NCI-H69 (cell line): Measurements from ENCODE around the gene GRPEL2.

Experiments
- DNase-seq: peaks from one replicate; lab custom pipeline; 2025; lab: John Stamatoyannopoulos, UW

Gene GRPEL2

DNA sequence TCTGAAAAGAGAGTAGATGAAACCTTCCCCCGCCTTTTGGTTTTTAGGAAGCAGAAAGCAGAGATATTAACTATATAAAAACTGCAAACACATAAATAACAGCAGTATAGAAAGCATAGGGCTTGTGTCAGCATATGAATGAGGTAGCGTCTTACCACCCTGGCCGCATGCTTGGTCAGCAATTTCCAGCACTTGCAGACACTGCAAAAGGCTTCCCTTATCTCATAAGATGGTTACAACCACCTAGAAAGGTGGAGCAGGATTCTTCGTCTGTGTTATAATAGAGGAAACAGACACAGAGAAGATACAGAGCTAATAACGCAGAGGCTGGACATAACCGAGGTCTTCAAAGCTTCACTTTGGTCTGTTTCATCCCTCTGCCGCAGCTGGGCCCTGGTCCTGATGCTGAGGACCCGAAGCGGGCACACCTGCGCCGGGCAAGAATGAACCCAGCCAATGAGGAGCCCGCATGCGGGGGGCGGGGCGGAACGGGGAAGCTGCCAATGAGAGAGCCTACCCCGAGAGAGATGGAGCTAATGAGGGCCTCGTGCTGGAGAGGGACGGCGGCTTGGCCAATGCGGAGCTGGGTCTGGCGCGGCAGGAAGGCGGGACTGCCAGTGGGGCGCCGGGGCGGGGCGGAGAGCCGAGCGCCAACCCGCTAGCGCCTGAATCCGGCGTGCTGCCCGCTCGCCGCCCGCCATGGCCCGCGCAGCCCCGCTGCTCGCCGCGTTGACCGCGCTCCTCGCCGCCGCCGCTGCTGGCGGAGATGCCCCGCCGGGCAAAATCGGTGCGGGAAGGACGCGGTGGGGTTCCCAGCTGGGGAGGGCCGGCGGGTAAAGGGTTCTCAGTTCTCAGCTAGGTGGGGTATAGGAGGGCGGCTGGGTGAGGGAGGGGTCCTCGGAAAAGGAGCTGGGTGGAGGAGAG, 12.3 kb downstream of the GRPEL2 start, which contains the start of gene PCYOX1L:
Gene PCYOX1L, plus strand, starts transcription at position 677 of the 924 bp plus-strand sequence. Its CDS starts 23 bp downstream, at position 700.
- peak; percentile 99 for DNase-seq

DNA sequence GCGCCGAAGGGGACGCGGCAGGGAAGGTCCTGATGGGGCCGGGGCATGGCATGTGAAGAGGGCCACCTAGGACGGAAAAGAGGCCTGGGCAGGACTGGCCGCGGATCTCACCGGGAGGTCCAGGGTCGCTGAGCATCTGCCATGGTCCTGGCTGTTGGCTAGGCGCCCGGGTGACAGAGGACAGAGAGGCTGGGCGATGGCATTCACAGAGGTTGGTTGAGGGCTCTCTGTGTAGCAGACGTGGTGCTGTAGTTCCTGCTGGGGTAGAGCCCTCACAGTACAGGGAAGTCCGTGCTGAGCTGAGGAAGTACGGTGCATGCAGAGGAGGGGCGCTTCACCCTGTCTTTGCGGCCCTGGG, 13.0 kb downstream of the GRPEL2 start:
- DNase-seq, result peak; percentile 78

DNA sequence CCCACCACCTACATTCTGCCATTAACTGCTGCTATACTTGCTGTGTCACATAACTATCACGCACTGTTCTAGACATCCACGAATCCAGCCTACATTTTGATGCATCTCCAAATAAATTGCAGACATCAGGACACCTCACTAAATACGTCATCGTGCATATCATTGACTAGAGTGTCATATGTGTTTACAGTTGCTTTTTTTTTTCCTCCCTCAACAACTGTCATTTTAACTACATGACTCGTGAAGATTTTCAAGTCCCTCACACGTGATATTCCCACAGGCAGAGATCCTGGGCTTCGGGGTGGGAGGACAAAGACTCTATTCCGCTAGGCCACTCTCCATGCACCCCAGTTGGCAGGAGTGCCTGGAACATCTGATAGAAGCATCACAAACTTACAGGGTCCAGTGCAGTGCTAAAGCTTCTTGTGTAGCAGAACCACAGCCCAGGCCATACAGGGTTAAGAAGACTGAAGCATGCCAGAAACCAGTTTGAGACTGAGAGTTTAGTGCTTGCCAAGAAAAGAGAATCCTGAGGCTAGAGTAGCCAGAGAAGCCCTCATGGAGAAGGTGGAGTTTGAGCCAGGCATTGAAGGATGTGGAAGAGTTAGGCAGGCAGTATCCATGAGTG, 13.7 kb downstream of the GRPEL2 start:
- DNase-seq, result no peak

DNA sequence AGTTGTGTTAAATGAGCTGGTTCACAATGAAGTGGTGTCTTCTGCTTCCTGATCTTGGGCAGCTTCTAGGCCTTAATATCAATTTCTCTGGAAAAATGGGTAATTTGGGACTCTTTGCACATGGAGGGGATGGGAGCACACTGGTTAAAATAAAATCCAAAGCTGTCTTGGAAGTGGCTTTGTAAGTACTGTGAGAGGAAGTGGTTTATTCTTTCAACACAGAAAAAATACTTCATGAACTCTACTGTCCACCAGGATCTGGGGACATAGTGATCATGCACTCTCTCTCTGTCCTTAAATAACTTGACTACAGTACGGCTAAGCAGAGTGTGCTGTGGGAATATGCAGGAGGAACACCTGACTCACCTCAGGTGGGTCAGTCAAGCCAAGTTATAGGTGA, 15.0 kb downstream of the GRPEL2 start:
- no peak for DNase-seq

DNA sequence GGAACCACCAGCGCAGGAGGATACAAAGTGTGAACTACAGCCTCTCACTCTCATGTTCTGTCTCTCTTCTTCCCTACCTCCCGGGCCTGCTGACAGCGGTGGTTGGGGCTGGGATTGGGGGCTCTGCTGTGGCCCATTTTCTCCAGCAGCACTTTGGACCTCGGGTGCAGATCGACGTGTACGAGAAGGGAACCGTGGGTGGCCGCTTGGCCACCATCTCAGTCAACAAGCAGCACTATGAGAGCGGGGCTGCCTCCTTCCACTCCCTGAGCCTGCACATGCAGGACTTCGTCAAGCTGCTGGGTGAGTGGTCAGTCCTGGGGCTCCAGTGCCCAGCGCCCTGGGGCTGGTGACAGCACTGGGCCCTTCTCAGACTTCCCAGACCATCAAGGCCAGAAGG, 17.2 kb downstream of the GRPEL2 start:
- DNase-seq, result no peak

DNA sequence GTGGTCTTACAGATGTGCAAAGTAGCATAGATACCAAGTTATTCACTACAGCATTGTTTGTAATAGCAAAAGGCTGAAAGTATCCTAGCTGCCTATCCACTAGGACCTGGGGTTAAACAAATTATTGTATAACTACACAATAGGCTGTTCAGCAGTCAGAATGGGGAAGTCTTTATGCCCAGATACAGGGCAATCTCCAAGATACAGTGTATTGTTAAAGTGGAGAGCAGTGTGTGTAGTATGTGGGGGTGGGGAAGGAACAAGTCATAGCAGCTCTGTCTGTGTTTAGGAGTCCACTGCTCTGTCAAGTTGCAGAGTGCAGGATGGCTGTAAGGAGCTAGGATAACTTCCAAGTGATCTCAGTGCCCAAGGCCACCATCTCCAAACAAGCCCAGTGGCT, 18.1 kb downstream of the GRPEL2 start:
- DNase-seq, result no peak

DNA sequence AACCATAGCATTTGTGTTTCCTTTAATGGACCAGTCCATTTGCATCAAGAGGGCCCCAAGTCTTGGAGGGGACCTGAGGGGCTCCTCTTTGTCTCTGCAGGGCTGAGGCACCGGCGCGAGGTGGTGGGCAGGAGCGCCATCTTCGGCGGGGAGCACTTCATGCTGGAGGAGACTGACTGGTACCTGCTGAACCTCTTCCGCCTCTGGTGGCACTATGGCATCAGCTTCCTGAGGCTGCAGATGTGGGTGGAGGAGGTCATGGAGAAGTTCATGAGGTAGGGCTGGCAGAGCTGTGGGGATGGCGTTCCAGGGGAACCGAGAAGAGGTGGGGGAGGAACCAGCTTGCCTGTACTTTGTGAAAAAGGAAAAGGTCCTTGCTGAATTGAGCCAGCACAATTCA, 18.6 kb downstream of the GRPEL2 start:
- DNase-seq, result no peak

DNA sequence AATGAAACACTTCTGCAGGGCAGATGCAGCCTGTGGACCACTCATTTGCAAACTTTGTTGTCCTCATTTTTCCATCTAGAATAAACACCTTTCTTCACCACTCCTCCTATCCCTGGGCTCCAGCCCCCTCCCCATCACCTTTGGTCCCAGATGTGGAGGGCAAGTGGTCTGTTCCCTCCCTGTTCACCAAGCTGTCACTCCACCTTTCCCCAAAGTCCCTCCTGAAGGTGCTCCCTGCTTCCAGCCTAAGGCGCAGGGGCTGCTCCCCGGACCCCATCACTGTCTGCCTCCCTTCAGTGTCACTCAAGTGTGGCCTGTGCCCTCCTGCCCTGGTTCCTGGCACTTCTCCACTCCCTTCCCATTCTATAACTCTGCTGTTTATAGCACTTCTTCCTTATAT, 19.4 kb downstream of the GRPEL2 start:
- no peak for DNase-seq

DNA sequence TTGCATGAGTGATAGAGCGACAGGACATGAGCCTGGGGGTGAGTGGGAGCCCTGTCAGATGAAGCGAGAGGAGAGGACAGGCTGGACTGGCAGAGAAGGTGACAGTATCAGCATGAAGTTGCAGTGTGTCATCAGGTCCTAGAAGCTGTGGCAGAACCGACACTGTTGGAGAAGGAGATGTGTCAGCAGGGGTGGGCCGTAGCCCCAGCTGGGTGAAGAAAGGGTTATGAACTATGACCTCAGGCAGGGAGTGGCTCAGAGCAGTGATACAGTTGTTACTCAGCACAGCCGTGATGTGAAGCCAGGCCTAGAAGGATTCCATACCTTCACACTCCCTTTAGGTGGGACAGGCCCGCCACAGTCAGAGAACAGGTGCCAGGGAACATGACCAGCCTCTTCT, 20.1 kb downstream of the GRPEL2 start:
- no peak for DNase-seq

DNA sequence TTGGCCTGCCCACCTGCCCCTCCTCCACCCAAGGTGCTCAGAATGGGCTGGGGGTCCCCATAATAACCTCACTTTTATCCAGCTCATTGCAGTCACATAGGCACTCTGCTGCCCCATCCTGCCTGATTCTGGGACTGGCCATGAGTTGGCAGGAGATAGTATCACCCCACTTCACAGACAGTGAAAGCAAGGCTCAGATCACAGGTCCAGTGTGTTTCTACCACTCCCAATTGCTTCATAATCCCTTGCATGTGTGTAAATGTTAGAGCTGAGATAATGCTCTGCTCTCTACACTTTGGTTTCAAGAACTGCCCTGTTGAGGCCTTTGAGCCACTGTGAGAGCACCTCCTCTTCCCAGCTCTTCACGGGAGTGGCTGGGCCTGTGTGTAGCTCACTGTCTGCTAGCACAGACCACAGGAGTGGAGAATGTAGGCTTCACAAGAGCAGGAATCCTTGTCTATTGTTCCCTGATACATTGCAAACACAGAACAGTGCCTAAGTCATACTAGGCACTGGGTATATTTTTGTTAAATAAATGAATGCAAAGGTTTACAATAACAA, 20.9 kb downstream of the GRPEL2 start:
- DNase-seq, result no peak

DNA sequence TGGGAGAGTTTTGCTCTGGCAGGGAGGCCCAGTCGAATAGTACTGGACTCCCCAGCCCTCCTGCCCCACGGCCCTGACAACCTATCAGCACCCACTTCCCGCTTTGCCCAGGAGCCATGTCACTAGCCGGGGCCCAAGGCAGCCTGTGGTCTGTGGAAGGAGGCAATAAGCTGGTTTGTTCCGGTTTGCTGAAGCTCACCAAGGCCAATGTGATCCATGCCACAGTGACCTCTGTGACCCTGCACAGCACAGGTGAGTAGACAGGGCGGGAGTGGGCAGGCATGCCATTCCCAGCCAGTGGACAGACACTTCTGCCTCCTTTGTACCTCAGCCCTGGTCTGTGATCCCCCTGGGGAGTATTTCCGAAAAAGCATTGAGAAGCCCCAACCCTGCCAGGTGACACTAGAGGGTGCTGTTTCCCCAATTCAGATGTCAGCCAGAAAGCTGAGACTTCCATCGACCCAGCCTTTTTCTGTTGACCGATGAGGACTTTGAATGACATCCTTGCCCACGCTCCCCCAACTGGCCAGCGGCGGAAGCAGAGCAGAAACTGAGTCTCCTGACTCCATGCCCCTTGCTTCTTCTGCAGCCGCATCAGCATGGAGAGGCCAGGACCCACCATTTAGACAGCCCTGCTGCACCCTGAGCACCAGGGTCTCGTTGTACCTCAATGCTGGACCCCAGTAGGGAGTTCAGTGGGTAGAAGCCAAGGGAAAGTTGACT, 22.1 kb downstream of the GRPEL2 start:
- peak; percentile 85 for DNase-seq

DNA sequence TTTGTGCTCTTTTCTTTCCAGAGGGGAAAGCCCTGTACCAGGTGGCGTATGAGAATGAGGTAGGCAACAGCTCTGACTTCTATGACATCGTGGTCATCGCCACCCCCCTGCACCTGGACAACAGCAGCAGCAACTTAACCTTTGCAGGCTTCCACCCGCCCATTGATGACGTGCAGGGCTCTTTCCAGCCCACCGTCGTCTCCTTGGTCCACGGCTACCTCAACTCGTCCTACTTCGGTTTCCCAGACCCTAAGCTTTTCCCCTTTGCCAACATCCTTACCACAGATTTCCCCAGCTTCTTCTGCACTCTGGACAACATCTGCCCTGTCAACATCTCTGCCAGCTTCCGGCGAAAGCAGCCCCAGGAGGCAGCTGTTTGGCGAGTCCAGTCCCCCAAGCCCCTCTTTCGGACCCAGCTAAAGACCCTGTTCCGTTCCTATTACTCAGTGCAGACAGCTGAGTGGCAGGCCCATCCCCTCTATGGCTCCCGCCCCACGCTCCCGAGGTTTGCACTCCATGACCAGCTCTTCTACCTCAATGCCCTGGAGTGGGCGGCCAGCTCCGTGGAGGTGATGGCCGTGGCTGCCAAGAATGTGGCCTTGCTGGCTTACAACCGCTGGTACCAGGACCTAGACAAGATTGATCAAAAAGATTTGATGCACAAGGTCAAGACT, 22.8 kb downstream of the GRPEL2 start:
- DNase-seq, result no peak

DNA sequence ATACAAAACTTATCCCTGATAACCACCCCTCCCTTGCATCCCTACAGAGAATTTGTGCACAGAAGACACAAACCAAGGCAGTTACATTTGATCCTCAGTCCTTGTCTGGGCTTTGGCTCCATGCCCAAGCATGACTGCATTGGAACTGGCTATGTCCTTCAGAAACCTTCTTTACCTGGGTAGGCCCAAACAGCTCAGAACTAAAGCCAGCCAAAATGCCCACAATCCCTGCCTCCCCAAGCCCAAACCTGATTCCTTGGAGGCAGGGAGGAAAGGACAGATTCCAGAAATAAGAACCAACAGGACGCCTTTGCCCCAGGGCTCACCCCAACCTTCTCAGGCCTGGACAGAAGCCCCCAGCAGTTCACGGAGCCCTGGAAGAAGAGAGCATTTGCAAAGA, 25.6 kb downstream of the GRPEL2 start:
- DNase-seq, result no peak

DNA sequence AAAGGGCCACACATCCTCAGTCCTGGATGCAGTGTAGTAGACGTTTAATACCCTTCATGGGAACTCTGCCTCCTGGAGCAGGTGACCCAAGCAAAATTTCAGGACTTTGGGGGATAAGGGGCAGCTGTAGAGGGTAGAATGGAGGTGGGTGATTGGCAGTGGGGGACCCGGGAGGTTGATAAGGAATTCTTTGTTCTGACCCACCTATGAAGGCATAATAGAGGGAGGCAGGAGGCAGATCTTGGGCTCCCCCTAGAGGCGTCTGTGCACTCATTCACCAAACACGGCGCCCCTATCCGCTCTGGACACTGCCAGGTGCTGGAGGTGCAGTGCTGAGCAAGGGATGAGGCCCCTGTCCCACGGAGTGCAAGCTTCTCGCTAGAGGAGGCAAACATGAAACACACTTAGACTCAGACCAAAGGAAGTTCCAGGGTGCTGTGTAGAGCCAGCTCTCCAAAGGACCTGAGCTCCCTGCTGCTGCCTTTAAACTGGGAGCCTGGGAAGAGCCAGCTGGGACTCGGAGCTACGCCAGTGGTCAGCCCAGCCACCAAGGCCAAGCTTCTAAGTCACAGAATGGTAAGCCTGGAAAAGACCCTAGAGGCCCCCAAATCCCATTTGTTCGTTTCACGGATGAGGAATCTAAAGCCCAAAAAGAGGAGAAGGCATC, 26.1 kb downstream of the GRPEL2 start:
- peak; percentile 72 for DNase-seq

DNA sequence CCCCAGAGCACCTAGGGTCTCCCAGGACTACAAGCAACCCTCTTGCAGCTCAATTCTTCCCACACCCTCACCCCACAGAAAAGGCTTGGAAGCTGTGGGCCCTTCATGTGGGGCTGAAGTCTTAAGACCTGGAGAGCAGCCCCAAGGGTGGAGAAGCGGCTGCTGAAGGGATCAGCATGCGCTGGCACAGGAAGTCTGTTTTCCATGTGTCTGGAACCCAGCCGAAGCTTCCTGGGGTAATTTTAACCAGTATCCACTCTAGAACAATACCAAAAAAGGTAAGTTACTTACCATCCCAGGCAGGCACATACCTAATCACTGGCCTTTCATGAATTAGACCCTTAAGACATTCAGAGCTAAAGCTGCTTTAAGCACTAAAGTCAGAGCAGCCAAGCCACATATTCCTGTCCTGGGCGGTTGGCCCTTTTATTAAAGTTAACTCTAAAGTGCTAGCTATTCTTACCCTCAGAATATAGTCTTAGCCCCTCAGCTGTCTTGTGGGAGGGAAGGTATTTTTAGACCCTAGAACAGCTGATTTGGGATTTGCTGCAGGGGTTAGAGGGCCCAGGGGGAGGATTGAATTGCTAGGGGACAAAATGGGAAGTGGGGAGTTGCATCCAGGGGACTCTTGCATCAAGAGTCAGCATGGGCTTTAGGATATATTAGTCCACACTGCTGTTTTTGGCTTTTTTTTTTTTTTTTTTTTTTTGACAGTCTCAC, 26.9 kb downstream of the GRPEL2 start:
- DNase-seq, result no peak

DNA sequence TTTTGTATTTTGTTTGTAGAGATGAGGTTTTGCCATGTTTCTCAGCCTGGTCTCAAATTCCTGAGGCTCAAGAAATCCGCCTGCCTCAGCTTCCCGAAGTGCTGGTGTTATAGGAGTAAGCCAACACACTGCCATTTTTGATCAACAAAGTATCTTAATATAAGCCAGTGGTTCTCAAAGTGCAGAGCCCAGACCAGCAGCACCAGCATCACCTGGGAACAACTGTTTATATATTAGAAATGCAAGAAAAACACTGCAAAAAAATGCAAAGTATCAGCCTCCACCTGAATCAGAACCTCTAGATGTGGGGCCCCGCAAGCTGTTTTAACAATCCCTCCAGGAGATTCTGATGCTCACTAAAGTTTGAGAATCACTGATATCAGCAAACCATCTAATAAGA, 27.6 kb downstream of the GRPEL2 start:
- no peak for DNase-seq

DNA sequence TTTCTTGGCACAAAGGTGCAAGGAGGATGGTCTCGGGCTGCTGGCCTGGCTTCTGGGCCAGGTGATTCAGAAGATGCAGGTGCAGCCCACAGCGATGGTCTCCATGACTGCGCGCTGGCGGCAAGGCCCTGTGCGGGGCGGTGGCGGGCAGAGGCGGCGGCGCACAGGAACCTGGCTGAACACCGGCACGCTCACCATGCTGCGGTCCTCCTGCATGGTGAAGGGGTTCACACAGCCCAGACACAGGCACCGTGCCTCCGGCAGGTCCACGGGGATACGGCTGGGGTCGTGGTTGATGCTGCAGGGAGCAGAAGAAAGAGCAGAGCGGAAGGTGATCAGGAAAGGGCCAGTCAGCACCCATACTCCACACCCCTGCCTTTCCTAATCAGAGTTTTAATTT, 29.0 kb downstream of the GRPEL2 start:
- no peak for DNase-seq

DNA sequence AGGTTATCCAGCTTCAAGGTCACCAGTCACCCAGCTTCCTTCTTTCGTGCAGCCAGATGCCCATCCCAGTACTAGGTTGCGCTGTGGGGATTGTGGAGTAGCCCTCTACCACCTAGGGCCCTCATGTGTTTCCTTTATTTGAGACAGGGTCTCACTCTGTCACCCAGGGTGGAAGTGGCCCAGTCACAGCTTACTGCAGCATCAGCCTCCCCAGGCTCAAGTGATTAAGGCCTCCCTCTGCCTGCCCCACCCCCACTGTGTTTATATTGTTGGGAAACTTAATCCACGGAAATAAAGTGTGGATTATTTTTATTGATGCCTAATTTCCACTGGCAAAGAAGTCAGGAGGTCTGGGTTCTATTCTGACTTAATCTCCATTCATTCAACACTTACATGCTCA, 29.5 kb downstream of the GRPEL2 start:
- no peak for DNase-seq

DNA sequence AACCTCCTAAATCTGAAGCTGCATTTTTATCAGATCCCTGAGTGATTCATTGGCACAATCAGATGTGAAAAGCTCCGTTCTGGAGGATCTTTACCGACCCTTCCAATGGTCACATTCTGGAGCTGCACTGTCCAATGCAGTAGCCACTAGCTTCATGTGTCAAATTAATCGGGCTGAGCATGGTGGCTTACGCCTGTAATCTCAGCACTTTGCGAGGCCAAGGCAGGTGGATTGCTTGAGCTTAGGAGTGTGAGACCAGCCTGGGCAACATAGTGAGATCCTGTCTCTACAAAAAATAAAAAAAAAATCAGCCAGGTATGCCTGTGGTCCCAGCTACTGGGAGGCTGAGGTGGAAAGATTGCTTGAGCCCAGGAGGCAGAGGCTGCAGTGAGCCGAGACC, 30.1 kb downstream of the GRPEL2 start:
- DNase-seq, result no peak

DNA sequence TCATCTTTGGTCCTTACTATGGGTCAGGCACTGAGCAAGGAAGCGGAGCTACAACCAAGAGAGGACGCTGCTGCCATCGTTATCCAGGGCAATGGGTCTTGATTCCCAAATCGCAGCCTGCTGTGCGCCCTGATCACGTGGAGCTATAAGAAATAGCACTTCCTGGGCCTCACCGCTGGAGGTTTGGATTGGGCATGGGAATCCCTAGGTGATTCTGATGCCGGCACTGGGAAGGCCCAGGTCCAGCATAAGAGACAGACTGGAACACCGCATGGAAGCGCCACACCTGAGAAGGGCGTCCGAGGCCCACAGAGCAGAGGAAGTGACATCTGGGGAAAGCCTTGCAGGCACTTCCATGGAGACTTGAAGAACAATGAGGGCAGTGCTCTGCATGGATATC, 30.8 kb downstream of the GRPEL2 start:
- DNase-seq, result no peak
